IMR-90 (cell line): ENCODE data around the gene C10orf90. TPM values are rescaled to one million over a fixed set of nuclear protein-coding genes. Genes with fewer than 3 reads are reported as not detected.

Experiments used
- ATAC-seq: fragments of 200-7000 bp; cut with Tn5 transposase; 2 replicates; pipeline ENCODE4 v1.9.1; 2020; ENCODE audit warnings: low read depth, mild to moderate bottlenecking, moderate library complexity
- BruUV-seq: library from RNA; stranded (reverse); fragments of 400-500 nt; replicated peaks from 2 replicates; lab custom pipeline; 2021; lab: Mats Ljungman, UMichigan
- CTCF ChIA-PET: fragments of 300-600 bp; formaldehyde crosslinking; extraction: SDS; loops from one replicate; lab custom pipeline; 2021; ENCODE audit warnings: antibody characterized with exemption; lab: Yijun Ruan, JAX
- POLR2A ChIA-PET: fragments of 300-600 bp; sonication (Branson Sonifier 250); formaldehyde crosslinking; loops from one replicate; lab custom pipeline; 2022; ENCODE audit warnings: antibody characterized with exemption; ENCODE audit not compliant: unreplicated experiment; lab: Charles Lee
- DNase-seq: peaks from one replicate; pipeline ENCODE4 v3.0.0; 2013
- H2AFZ ChIP-seq: replicated peaks from 2 replicates; pipeline ENCODE3; 2013; ENCODE audit warnings: low read length, mild to moderate bottlenecking; ENCODE audit not compliant: poor library complexity
- H2AK5ac ChIP-seq: 2 replicates; pipeline ENCODE4 v1.6.1; 2013; ENCODE audit warnings: low read depth, low read length, inconsistent platforms
- H2AK9ac ChIP-seq: replicated peaks from 2 replicates; pipeline ENCODE3; 2013; ENCODE audit warnings: mild to moderate bottlenecking, low read depth, low read length, moderate library complexity; ENCODE audit not compliant: poor library complexity
- H2BK120ac ChIP-seq: 2 replicates; pipeline ENCODE4 v1.6.1; 2013; ENCODE audit warnings: low read depth, low read length, inconsistent platforms
- H2BK15ac ChIP-seq: 3 replicates; pipeline ENCODE4 v1.6.1; 2013; ENCODE audit warnings: low read depth, low read length, inconsistent platforms
- H2BK20ac ChIP-seq: 2 replicates; pipeline ENCODE4 v1.6.1; 2013; ENCODE audit warnings: low read depth, mild to moderate bottlenecking, inconsistent platforms, low read length, moderate library complexity
- H2BK5ac ChIP-seq: 2 replicates; pipeline ENCODE4 v1.6.1; 2013; ENCODE audit warnings: mild to moderate bottlenecking, low read depth, low read length, inconsistent platforms; ENCODE audit not compliant: poor library complexity, severe bottlenecking
- H3K14ac ChIP-seq: replicated peaks from 2 replicates; pipeline ENCODE4 v1.6.1; 2013; ENCODE audit warnings: low read depth, low read length, inconsistent platforms
- H3K18ac ChIP-seq: 2 replicates; pipeline ENCODE4 v1.6.1; 2013; ENCODE audit warnings: low read depth, low read length, control low read depth
- H3K23ac ChIP-seq: 2 replicates; pipeline ENCODE4 v1.6.1; 2013; ENCODE audit warnings: low read depth, low read length, inconsistent platforms
- H3K27ac ChIP-seq: 2 replicates; pipeline ENCODE4 v1.5.1; 2013; ENCODE audit warnings: mild to moderate bottlenecking, control low read depth, low read length; ENCODE audit not compliant: insufficient read depth
- H3K27me3 ChIP-seq: 2 replicates; pipeline ENCODE4 v1.6.1; 2013; ENCODE audit warnings: low read length; ENCODE audit not compliant: control insufficient read depth, insufficient read depth
- H3K36me3 ChIP-seq: 2 replicates; pipeline ENCODE4 v1.6.1; 2013; ENCODE audit warnings: low read length, mixed read lengths; ENCODE audit not compliant: control insufficient read depth, insufficient read depth
- H3K4ac ChIP-seq: 2 replicates; pipeline ENCODE4 v1.6.1; 2013; ENCODE audit warnings: low read depth, low read length, inconsistent platforms
- H3K4me1 ChIP-seq: 2 replicates; pipeline ENCODE4 v1.6.1; 2013; ENCODE audit warnings: low read length, mixed read lengths; ENCODE audit not compliant: control insufficient read depth, insufficient read depth
- H3K4me2 ChIP-seq: 2 replicates; pipeline ENCODE4 v1.6.1; 2013; ENCODE audit warnings: low read depth, mild to moderate bottlenecking, control low read depth, low read length, moderate library complexity
- H3K4me3 ChIP-seq: 2 replicates; pipeline ENCODE4 v1.5.1; 2013; ENCODE audit warnings: low read depth, mild to moderate bottlenecking, control low read depth, low read length, moderate library complexity; ENCODE audit not compliant: insufficient read depth
- H3K56ac ChIP-seq: 2 replicates; pipeline ENCODE4 v1.6.1; 2013; ENCODE audit warnings: low read length, inconsistent platforms; ENCODE audit not compliant: insufficient read depth; ENCODE audit errors: extremely low read depth
- H3K79me1 ChIP-seq, 2 experiments: 2 replicates each; pipeline ENCODE4 v1.6.1; 2013; ENCODE audit warnings: low read length in 2 of 2, inconsistent platforms in 1 of 2, low read depth in 1 of 2
- H3K9ac ChIP-seq: 2 replicates; pipeline ENCODE4 v1.6.1; 2013; ENCODE audit warnings: low read depth, low read length, control low read depth
- H3K9me1 ChIP-seq: 2 replicates; pipeline ENCODE4 v1.6.1; 2013; ENCODE audit warnings: low read length, inconsistent platforms; ENCODE audit not compliant: insufficient read depth
- H3K9me3 ChIP-seq: 2 replicates; pipeline ENCODE4 v1.6.1; 2013; ENCODE audit warnings: low read length; ENCODE audit not compliant: control insufficient read depth, insufficient read depth
- H4K20me1 ChIP-seq: 2 replicates; pipeline ENCODE4 v1.6.1; 2013; ENCODE audit warnings: low read length, inconsistent platforms; ENCODE audit not compliant: insufficient read depth
- H4K5ac ChIP-seq: 2 replicates; pipeline ENCODE4 v1.6.1; 2013; ENCODE audit warnings: mild to moderate bottlenecking, low read depth, low read length, control low read depth
- H4K8ac ChIP-seq, 2 experiments: 2 replicates each; pipeline ENCODE4 v1.6.1; 2013; ENCODE audit warnings: low read depth in 2 of 2, low read length in 2 of 2, control low read depth in 1 of 2, inconsistent platforms in 1 of 2
- H4K91ac ChIP-seq: 2 replicates; pipeline ENCODE4 v1.6.1; 2013; ENCODE audit warnings: low read depth, low read length, inconsistent platforms; ENCODE audit not compliant: insufficient read depth
- BHLHE40 ChIP-seq: fragments of 150-350 bp; IDR thresholded peaks from 2 replicates; pipeline ENCODE4 v1.6.1; 2016; ENCODE audit warnings: mild to moderate bottlenecking, low read depth, low read length
- CEBPB ChIP-seq: IDR thresholded peaks from 2 replicates; pipeline ENCODE4 v1.6.1; 2012; ENCODE audit warnings: low read depth, low read length, improper control_type of control experiment
- CHD1 ChIP-seq: IDR thresholded peaks from 2 replicates; pipeline ENCODE4 v1.6.1; 2012; ENCODE audit warnings: low read depth, low read length, improper control_type of control experiment
- FOS ChIP-seq: fragments of 150-350 bp; IDR thresholded peaks from 2 replicates; pipeline ENCODE4 v1.6.1; 2016; ENCODE audit warnings: low read depth, low read length
- MAFK ChIP-seq: IDR thresholded peaks from 2 replicates; pipeline ENCODE4 v1.6.1; 2012; ENCODE audit warnings: low read depth, low read length, improper control_type of control experiment
- MAZ ChIP-seq: IDR thresholded peaks from 2 replicates; pipeline ENCODE4 v1.6.1; 2012; ENCODE audit warnings: low read depth, mild to moderate bottlenecking, low read length, improper control_type of control experiment, moderate library complexity, borderline replicate concordance
- MXI1 ChIP-seq: IDR thresholded peaks from 2 replicates; pipeline ENCODE4 v1.6.1; 2012; ENCODE audit warnings: low read depth, mild to moderate bottlenecking, low read length, moderate library complexity, borderline replicate concordance
- POLR2A ChIP-seq: IDR thresholded peaks from 2 replicates; pipeline ENCODE4 v1.6.1; 2012; ENCODE audit warnings: mild to moderate bottlenecking, low read depth, low read length
- RCOR1 ChIP-seq: IDR thresholded peaks from 2 replicates; pipeline ENCODE4 v1.6.1; 2012; ENCODE audit warnings: mild to moderate bottlenecking, low read length, improper control_type of control experiment; ENCODE audit not compliant: insufficient replicate concordance
- RFX5 ChIP-seq: IDR thresholded peaks from 2 replicates; pipeline ENCODE4 v1.8.0; 2012; ENCODE audit warnings: low read depth, mild to moderate bottlenecking, low read length, moderate library complexity
- SMC3 ChIP-seq: fragments of 150-350 bp; IDR thresholded peaks from 2 replicates; pipeline ENCODE4 v1.6.1; 2016; ENCODE audit warnings: low read depth, mild to moderate bottlenecking, antibody characterized with exemption, low read length, moderate library complexity
- USF2 ChIP-seq: fragments of 150-350 bp; IDR thresholded peaks from 2 replicates; pipeline ENCODE4 v1.6.1; 2017; ENCODE audit warnings: mild to moderate bottlenecking, antibody characterized with exemption, low read length, low read depth
- WGBS, 2 experiments: methylation state at CpG; one replicate each; pipeline versions ENCODE4 v1.1.5 to v1.1.7; 2013; ENCODE audit warnings: missing lambda C conversion rate in 2 of 2; ENCODE audit not compliant: insufficient read length in 1 of 2; ENCODE audit errors: extremely low coverage in 2 of 2; 5-methylcytosine and 5-hydroxymethylcytosine counted together
- dilution Hi-C: fragments of 300-500 bp; cut with HindIII; formaldehyde crosslinking; loops from one replicate; pipeline ENCODE4 v1.14.3; 2018; ENCODE audit warnings: low sequenced_read_pairs; ENCODE audit not compliant: unreplicated experiment
- in situ Hi-C: fragments of 300-500 bp; cut with MboI; formaldehyde crosslinking; loops from 3 replicates; pipeline ENCODE4 v1.14.3; 2019; ENCODE audit warnings: low sequenced_read_pairs, inconsistent platforms, mixed read lengths
- intact Hi-C: fragments of 100-400 bp; cut with micrococcal nuclease; formaldehyde crosslinking; loops from 2 replicates; pipeline ENCODE4 v1.10.0; 2022
- polyA plus RNA-seq, 3 experiments: library from polyadenylated mRNA; depleted of rRNA; stranded (reverse); fragments of >200 nt; gene quantifications; 2 replicates each; pipeline ENCODE4 v1.2.3, GENCODE V29; 2012; ENCODE audit warnings: low replicate concordance in 1 of 3
- total RNA-seq: library from RNA; depleted of rRNA; stranded (reverse); fragments of >200 nt; gene quantifications from 2 replicates; pipeline ENCODE4 v1.2.3, GENCODE V29; 2012

C10orf90 gene
- total and polyA plus RNA-seq, 2 of the 4 experiments (the other 2 are of a cell fraction): 0.05 to 0.18 TPM

GRCh38 chr10:126689461-126689994 lies 19.0 kb upstream of the C10orf90 start:
- no peak for ATAC-seq
- H3K18ac ChIP-seq: no peak overlapping the region
- no peak overlapping the region for H2BK5ac ChIP-seq
- H3K36me3 ChIP-seq: no peaks in the 10 kb centered on the region
- H2BK120ac ChIP-seq: no peak overlapping the region
- TF ChIP-seq BHLHE40: no peak
- TF ChIP-seq USF2: no peak
- no peak for TF ChIP-seq CHD1
- no peak for TF ChIP-seq MAZ
- TF ChIP-seq MXI1: no peak
- TF ChIP-seq POLR2A: no peak
- no peak for TF ChIP-seq SMC3
- TF ChIP-seq RFX5: no peak
- TF ChIP-seq FOS: no peak
- TF ChIP-seq RCOR1: no peak
- no peak for TF ChIP-seq MAFK
- no peak for TF ChIP-seq CEBPB
- H3K79me1 ChIP-seq: no peaks in the 10 kb centered on the region
- no peak for DNase-seq
- H3K9ac ChIP-seq: no peak overlapping the region
- 40% methylated on average over 1 of the region's 4 CpGs; no CpG with 5 or more reads in 1 of the 2 experiments for WGBS, 2 experiments
- no peaks in the 10 kb centered on the region for H3K27me3 ChIP-seq
- intact Hi-C loops: no loop called here
- H3K27ac ChIP-seq: no peak overlapping the region
- CTCF ChIA-PET: no interaction called here
- H4K91ac ChIP-seq: no peak overlapping the region
- H3K9me3 ChIP-seq: peaks cover 4% of the 10 kb centered on the region; the same call in 1 of the 2 replicates
- H3K4me2 ChIP-seq: no peak overlapping the region
- H3K56ac ChIP-seq: no peak overlapping the region
- H4K20me1 ChIP-seq: no peaks in the 10 kb centered on the region
- no peak overlapping the region for H4K8ac ChIP-seq
- dilution Hi-C loops: no loop called here
- no peak overlapping the region for H2AFZ ChIP-seq
- no peak overlapping the region for H4K5ac ChIP-seq
- no peaks in the 10 kb centered on the region for H3K4me1 ChIP-seq
- no peak overlapping the region for H2BK15ac ChIP-seq
- in situ Hi-C loops: no loop called here
- BruUV-seq: no TSS peak
- H3K14ac ChIP-seq: no peak overlapping the region
- H3K9me1 ChIP-seq: no peaks in the 10 kb centered on the region
- H2AK5ac ChIP-seq: no peak overlapping the region
- H3K4ac ChIP-seq: no peak overlapping the region
- no peak overlapping the region for H3K23ac ChIP-seq
- H2BK20ac ChIP-seq: no peak overlapping the region
- no peak overlapping the region for H3K4me3 ChIP-seq
- POLR2A ChIA-PET: no interaction called here
- no peak overlapping the region for H2AK9ac ChIP-seq
